GM12878 (cell line): ENCODE data around the gene EIF3B. TPM values are rescaled to one million over a fixed set of nuclear protein-coding genes. Genes with fewer than 3 reads are reported as not detected.
A peak's percentile ranks its signal among the peaks of the same experiment; 100 is the strongest.

ENCODE experiments used
- BCL11A ChIP-seq: IDR thresholded peaks from 2 replicates; pipeline ENCODE4 v1.6.1; 2011; ENCODE audit warnings: low read depth, low read length
- CBX3 ChIP-seq: fragments of 200-600 bp; sonication (generic); IDR thresholded peaks from 2 replicates; pipeline ENCODE4 v1.6.1; 2016; ENCODE audit warnings: low read depth, borderline replicate concordance
- DPF2 ChIP-seq: fragments of 450-650 bp; IDR thresholded peaks from 2 replicates; pipeline ENCODE4 v1.6.1; 2017; ENCODE audit warnings: mild to moderate bottlenecking
- E4F1 ChIP-seq: fragments of 450-650 bp; IDR thresholded peaks from 2 replicates; pipeline ENCODE4 v1.6.1; 2018; ENCODE audit warnings: borderline replicate concordance, mild to moderate bottlenecking; ENCODE audit not compliant: partially characterized antibody
- FOXM1 ChIP-seq: IDR thresholded peaks from 2 replicates; pipeline ENCODE4 v1.6.1; 2012; ENCODE audit warnings: low read depth, mild to moderate bottlenecking, inconsistent platforms, low read length, moderate library complexity
- IKZF1 ChIP-seq: fragments of 450-650 bp; conservative IDR thresholded peaks from 2 replicates; pipeline ENCODE4 v1.6.1; 2017; ENCODE audit warnings: antibody characterized with exemption, mild to moderate bottlenecking
- IRF3 ChIP-seq: fragments of 450-650 bp; IDR thresholded peaks from 2 replicates; pipeline ENCODE4 v1.6.1; 2014; ENCODE audit warnings: mild to moderate bottlenecking
- MXI1 ChIP-seq: fragments of 150-350 bp; IDR thresholded peaks from 2 replicates; pipeline ENCODE4 v1.6.1; 2011; ENCODE audit warnings: low read depth, mild to moderate bottlenecking, inconsistent platforms, low read length, improper control_type of control experiment
- MYB ChIP-seq: fragments of 150-350 bp; IDR thresholded peaks from 2 replicates; pipeline ENCODE4 v1.6.1; 2014; ENCODE audit warnings: mild to moderate bottlenecking, low read depth, low read length, borderline replicate concordance
- NFYB ChIP-seq: IDR thresholded peaks from 2 replicates; pipeline ENCODE4 v1.6.1; 2011; ENCODE audit warnings: low read depth, mild to moderate bottlenecking, low read length, improper control_type of control experiment, moderate library complexity; ENCODE audit not compliant: insufficient read depth
- PBX3 ChIP-seq: IDR thresholded peaks from 2 replicates; pipeline ENCODE4 v1.6.1; 2011; ENCODE audit warnings: mild to moderate bottlenecking, low read depth, low read length, moderate library complexity; ENCODE audit not compliant: insufficient replicate concordance
- PKNOX1 ChIP-seq: fragments of 450-650 bp; IDR thresholded peaks from 2 replicates; pipeline ENCODE4 v1.6.1; 2016; ENCODE audit warnings: mild to moderate bottlenecking
- PML ChIP-seq: IDR thresholded peaks from 2 replicates; pipeline ENCODE4 v1.6.1; 2012; ENCODE audit warnings: low read length, inconsistent platforms
- POLR2AphosphoS5 ChIP-seq: IDR thresholded peaks from 2 replicates; pipeline ENCODE4 v1.6.1; 2011; ENCODE audit warnings: mild to moderate bottlenecking, low read length, inconsistent platforms
- SIX5 ChIP-seq: IDR thresholded peaks from 2 replicates; pipeline ENCODE4 v1.6.1; 2011; ENCODE audit warnings: mild to moderate bottlenecking, low read depth, low read length, moderate library complexity; ENCODE audit not compliant: severe bottlenecking
- SPI1 ChIP-seq: IDR thresholded peaks from 2 replicates; pipeline ENCODE4 v1.6.1; 2011; ENCODE audit warnings: low read depth, mild to moderate bottlenecking, low read length, moderate library complexity, borderline replicate concordance; ENCODE audit not compliant: insufficient read depth
- SREBF1 ChIP-seq: IDR thresholded peaks from 2 replicates; pipeline ENCODE4 v1.6.1; 2012; ENCODE audit warnings: mild to moderate bottlenecking, low read length
- STAT1 ChIP-seq: fragments of 450-650 bp; conservative IDR thresholded peaks from 2 replicates; pipeline ENCODE4 v1.6.1; 2014; ENCODE audit warnings: antibody characterized with exemption, mild to moderate bottlenecking
- TCF7 ChIP-seq: IDR thresholded peaks from 2 replicates; pipeline ENCODE4 v1.6.1; 2014; ENCODE audit warnings: antibody characterized with exemption, borderline replicate concordance
- YBX1 ChIP-seq: fragments of 450-650 bp; IDR thresholded peaks from 2 replicates; pipeline ENCODE4 v1.6.1; 2016; ENCODE audit warnings: antibody characterized with exemption
- ZBTB11 ChIP-seq: fragments of 450-650 bp; formaldehyde crosslinking; IDR thresholded peaks from 2 replicates; pipeline ENCODE4 v1.5.0; 2022; ENCODE audit warnings: mild to moderate bottlenecking, missing genetic modification characterization
- ZNF274 ChIP-seq: IDR thresholded peaks from one replicate; pipeline ENCODE4 v1.8.0; 2011; ENCODE audit not compliant: insufficient read length, insufficient read depth
- polyA plus RNA-seq, 11 experiments: library from polyadenylated mRNA; depleted of rRNA in 4 of 11; unstranded in 6 of 11; stranded (reverse) in 5 of 11; fragments of >200 nt; fragmentation: Nextera tagmentation in 4 of 11; fragmentation: Illumina TruSeq in 1 of 11; extraction: Ambion mirVana in 4 of 11; extraction: Trizol in 1 of 11; gene quantifications; 1 replicate in 1 of 11; 2 replicates in 10 of 11; pipeline versions ENCODE4 v1.2.1 to v1.2.3, GENCODE V29; 2011 to 2016; ENCODE audit warnings: inconsistent platforms in 2 of 11, missing spikeins in 2 of 11, low read depth in 1 of 11
- total RNA-seq, 4 experiments: library from RNA; depleted of rRNA in 3 of 4; stranded (reverse); fragments of >200 nt in 3 of 4; fragmentation: Illumina TruSeq in 1 of 4; extraction: Trizol in 1 of 4; gene quantifications; 2 replicates each; pipeline versions ENCODE4 v1.2.1 to v1.2.3, GENCODE V29; 2013 to 2021

Gene EIF3B
- total and polyA plus RNA-seq, 10 of the 15 experiments (the other 5 are each of a cell fraction or from before 2014, with no cell fraction given): 17.6 to 275 (median 153) TPM

GRCh38 chr7:2354186-2354938 is at the start of gene EIF3B (continued):
- TF ChIP-seq PKNOX1 (no peak), SPI1 (no peak), CBX3 (no peak), STAT1 (peak; percentile 86), ZNF274 (no peak), SREBF1 (peak; percentile 95), BCL11A (no peak), E4F1 (peak; percentile 94), TCF7 (no peak), NFYB (no peak), POLR2AphosphoS5 (peak; percentile 93), IRF3 (no peak), PML (peak; percentile 59; the same call in 1 of the 2 replicates), PBX3 (no peak), SIX5 (peak; percentile 59), MXI1 (peak; percentile 93), MYB (no peak), IKZF1 (peak; percentile 95), DPF2 (peak; percentile 71), YBX1 (no peak), ZBTB11 (CRISPR knock-in tag) (no peak), FOXM1 (peak; percentile 65)
